Activated CD8-positive, alpha-beta memory T cell treated with anti-CD3 and anti-CD28 coated beads for 1 hour (primary cell): ENCODE measurements around the gene PLD4.
"Not testable (repeated sequence)": the region's sequence is repeated elsewhere in the genome, so short reads cannot be mapped to it uniquely, and the experiment has no call there.

Experiments used
- DNase-seq, 2 donors: peaks; one replicate each; pipeline ENCODE4 v3.0.0-alpha.2; 2020; ENCODE audit warnings: low read depth in 1 of 2; ENCODE audit errors: extremely low read depth in 1 of 2

The PLD4 gene

GRCh38 chr14:104898195-104898558, 26.5 kb upstream of the PLD4 start:
- DNase-seq, result no peak

GRCh38 chr14:104898870-104899510, 25.7 kb upstream of the PLD4 start:
- DNase-seq, result no peak

- DNase-seq, result no peak
Measured at GRCh38 chr14:104899781-104900180, 24.9 kb upstream of the PLD4 start.

- DNase-seq, result no peak
Measured at GRCh38 chr14:104900639-104901512, 23.8 kb upstream of the PLD4 start.

- DNase-seq, result no peak
Measured at GRCh38 chr14:104903990-104904389, 20.7 kb upstream of the PLD4 start.

GRCh38 chr14:104904650-104905578, 19.8 kb upstream of the PLD4 start:
- DNase-seq, result not testable (repeated sequence)

GRCh38 chr14:104905579-104905933, 19.1 kb upstream of the PLD4 start:
- not testable (repeated sequence) for DNase-seq

GRCh38 chr14:104908303-104908702, 16.4 kb upstream of the PLD4 start:
- no peak for DNase-seq

- no peak for DNase-seq
Measured at GRCh38 chr14:104912053-104912452, 12.6 kb upstream of the PLD4 start.

- DNase-seq, result no peak
Measured at GRCh38 chr14:104913435-104913834, 11.2 kb upstream of the PLD4 start.

- no peak for DNase-seq
Measured at GRCh38 chr14:104917116-104917515, 7.6 kb upstream of the PLD4 start.

GRCh38 chr14:104917993-104918392, 6.7 kb upstream of the PLD4 start:
- DNase-seq, result no peak

GRCh38 chr14:104919152-104919992, 5.3 kb upstream of the PLD4 start:
- DNase-seq, result not testable (repeated sequence)

- DNase-seq, result no peak
Measured at GRCh38 chr14:104919993-104920315, 4.7 kb upstream of the PLD4 start.

GRCh38 chr14:104923640-104924420, 849 bp upstream of the PLD4 start:
- DNase-seq, result no peak

- no peak for DNase-seq
Measured at GRCh38 chr14:104925214-104925854, 655 bp downstream of the PLD4 start.

GRCh38 chr14:104925855-104926609, 1.4 kb downstream of the PLD4 start:
- no peak for DNase-seq

GRCh38 chr14:104926619-104927431, 2.1 kb downstream of the PLD4 start:
- no peak for DNase-seq
